ENCODE results near the gene ATG7.
"Not testable (repeated sequence)": the region's sequence is repeated elsewhere in the genome, so short reads cannot be mapped to it uniquely, and the experiment has no call there.

ATG7 gene

GRCh38 chr3:11568503-11569155, 296.4 kb downstream of the ATG7 start:
- DNase-seq (ENCODE audit: low spot score) = no peak

DNA sequence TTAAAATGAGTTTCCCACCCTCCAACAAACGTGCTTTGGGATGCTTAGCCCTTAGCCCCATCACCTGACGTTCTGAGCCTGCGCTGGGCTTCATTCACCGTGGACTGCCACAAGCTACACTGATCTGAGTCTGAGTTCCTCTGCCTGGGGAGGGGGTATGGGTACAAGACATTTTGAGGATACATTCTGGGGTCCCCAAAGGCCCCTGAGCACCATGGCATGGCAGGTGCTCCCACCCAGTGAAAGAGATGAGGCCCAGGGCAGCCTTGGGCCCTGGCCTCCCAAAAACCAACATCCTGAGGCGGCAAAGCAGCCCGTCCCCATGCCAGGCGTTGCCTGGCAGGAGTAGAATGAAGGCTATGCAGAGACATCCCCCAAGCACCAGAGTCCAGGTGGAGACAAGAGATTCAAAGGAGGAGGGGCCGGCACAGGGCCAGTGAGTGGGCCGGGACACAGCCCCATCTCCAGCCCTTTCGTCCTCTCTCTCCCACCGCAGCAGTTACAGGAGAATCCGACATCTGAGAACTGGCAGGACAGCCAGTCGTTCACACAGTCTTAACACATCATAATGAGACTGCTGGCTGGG, 297.1 kb downstream of the ATG7 start:
- no peak for DNase-seq (ENCODE audit: low spot score)

DNA sequence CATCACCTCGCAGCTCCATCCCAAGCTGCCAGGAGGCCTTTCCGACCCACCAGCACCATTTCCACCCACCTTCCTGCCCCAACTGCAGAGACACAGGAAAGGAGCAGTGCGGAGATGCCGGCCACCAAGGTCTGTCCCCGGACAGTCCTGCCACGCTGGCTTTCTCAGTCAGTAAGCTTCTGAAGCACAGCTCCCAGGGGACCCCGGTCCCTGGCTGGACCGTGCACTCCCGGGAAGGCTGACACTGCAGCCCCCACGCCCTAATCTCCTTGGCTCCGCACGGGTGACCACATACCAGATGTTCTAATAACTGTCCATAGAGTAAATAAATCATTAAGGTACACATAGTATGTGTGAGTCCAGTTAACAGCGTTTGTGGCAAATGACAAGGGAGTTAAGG, 298.1 kb downstream of the ATG7 start:
- no peak for DNase-seq (ENCODE audit: low spot score)

GRCh38 chr3:11570789-11571495, 298.7 kb downstream of the ATG7 start:
- no peak for DNase-seq (ENCODE audit: low spot score)

- not testable (repeated sequence) for DNase-seq (ENCODE audit: low spot score)
These were observed 300.5 kb downstream of the ATG7 start for GRCh38 chr3:11572660-11573059.

DNA sequence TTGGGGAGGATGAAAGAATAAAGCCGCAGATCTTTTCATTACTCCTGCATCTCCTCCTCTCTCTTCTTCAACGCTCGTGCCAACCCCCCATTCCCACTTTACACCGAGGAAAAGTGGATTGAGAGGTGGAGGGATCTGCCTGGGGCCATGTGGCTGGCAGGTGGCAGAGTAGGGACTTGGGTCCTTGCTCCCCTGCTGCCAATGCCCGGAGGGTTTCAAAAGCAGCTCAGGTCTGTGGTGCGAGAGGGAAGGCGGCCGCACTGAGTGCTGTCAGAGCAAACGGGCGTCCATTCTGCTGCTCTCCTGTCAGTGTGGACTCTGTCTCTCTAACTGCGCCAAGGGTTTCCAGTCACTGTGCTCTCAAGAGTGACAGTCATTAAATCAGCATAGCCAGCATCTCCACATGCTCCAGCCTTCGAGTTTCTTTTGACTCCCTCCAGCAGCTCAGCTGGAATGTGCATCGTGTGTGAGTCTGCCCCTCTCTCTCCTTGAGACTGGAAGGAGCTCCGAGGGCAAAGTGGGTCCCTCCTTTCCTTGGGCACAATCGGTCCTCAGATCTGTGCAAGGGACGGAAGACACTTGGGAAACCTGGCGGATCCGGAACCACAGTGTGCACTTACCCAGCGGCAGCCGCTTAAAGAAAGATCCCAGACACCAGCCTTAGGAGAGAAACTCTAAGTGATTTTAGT, 302.9 kb downstream of the ATG7 start:
- no peak for DNase-seq (ENCODE audit: low spot score)

- DNase-seq (ENCODE audit: low spot score) = no peak
These were observed 303.5 kb downstream of the ATG7 start for GRCh38 chr3:11575677-11576076.

DNA sequence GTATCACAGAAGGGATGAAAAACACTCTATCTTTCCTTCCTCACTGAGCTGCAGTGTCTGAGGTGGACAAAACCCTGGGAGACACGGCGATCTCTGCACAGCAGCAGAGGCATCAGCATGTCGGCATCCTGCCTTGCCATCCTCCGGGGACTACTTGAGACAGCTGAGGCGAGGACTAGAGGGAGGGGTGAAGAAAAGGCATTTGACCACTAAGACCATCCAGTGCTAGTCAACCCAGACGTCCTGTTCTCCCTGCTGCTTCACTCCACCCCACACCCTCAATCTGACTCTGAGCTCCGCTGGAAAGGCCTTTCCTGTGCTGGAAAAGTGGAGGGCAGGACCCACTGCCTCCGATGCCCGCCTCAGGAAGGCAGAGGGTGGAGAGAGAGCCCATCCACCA, 304.3 kb downstream of the ATG7 start:
- DNase-seq (ENCODE audit: low spot score) = no peak

GRCh38 chr3:11578169-11578568, 306.0 kb downstream of the ATG7 start:
- DNase-seq (ENCODE audit: low spot score) = no peak

GRCh38 chr3:11580645-11581044, 308.4 kb downstream of the ATG7 start:
- DNase-seq (ENCODE audit: low spot score) = no peak

DNA sequence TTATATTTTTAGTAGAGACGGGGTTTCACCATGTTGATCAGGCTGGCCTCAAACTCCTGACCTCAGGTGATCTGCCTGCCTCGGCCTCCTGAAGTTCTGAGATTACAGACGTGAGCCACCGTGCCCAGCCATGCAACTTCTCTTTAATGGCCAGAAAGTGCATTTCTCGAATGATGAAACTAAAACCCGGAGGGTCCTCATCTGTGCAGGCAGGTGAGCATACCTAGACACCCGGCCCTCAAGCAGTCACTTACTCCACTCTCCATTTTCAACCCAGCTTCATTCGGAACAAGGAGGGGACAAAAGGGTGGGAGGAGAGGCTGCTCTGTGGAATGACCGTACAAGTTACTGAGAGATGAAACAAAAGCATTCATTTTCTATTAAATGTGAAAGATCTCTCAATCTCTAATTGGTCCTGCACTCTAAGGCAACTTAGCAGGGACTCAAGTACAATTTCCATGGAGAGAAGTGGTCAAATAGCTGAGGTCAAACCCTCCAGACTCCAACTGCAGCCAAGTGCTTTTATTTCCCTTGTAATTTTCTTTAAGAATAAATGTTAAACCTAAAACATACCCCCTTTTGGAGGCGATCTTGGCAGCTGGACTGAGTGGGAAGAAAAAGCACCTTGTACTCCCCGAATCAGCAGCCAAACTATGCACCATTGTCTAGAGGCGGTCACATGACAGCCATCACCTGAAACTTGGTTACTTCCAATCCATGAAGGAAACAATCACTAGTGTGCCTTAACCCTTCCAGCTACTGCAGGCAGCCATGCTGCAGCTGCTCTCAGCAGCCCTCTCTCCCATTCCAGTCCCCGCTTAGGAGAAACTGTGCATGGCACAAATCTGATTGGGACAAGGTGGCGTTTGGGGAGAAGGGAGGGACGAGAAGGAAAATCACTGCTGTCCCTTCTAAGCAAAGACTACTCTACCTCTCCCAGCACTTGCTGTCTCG, 309.3 kb downstream of the ATG7 start:
- DNase-seq (ENCODE audit: low spot score) = no peak

DNA sequence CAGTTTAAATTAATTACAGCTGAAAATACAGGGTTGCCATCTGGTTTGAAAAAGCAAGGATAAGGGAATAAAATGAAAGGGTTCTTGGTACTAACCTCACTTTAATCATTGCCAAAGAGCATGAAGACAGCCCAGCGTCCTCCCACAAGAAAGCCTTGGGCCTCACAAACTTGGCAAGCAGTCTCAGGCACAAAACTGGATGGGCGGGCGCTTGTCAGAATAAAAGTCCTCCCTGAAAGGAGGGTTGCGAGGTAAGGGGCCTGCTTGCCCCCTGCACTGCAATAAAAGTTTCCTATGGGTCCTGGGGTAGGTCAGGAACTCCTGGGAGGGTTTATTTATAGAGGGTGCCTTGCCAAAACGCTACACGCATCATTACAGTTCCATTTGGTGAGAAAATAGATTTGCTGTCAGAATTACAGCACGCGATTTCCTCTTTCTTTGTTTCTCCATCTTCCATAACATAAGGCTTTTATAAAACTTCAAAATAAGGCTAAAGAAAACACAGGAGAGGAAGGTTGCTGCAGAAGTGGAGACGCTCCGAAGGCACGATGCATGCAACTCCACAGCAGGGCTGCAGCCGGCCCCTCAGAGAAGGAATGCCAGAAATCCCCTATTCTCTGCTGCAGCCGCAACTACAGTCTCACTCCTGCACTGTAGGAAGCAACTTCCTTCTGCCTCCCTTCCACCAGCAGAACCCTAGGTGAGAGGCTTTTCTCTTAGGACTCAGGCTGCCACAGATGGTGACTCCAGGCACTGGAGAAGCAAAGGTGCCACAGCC, 310.2 kb downstream of the ATG7 start:
- no peak for DNase-seq (ENCODE audit: low spot score)

DNA sequence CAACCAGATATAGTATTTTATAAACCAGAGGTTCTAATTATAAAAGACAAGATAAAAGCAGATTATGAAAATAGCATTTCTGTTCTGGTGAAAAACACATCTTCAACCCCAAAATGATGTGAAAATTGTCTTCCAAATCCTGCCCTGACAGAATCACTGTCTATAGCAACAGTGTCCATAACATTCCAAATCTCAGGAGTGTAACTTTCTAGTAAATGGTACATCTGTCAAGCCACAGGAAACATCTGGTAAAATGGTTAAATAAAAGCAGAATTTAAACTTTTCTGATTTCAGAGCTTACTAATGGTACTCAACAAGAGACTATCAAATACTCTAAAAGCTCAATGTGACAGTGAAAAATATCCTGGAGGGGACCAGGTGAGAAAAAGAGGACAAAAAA, 311.0 kb downstream of the ATG7 start:
- DNase-seq (ENCODE audit: low spot score) = no peak

DNA sequence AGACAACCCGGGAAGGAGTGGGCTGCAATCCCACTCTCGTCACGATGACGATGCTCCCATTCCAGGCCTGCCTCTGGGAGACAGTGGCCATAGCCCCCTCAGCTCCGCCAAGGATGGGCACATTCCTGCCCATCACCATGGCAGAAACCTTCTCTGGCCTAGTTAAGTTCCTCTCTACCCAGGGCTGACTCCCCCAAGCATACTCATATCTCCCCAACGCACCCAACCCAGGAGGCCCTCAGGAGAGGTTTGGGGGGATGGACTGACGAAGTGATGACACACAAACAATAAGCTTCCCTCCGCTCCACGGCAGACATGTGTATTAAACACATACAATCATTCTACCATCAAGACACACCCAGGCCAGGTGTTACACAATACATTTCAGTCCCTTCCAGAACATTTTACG, 311.4 kb downstream of the ATG7 start:
- DNase-seq (ENCODE audit: low spot score) = no peak

- DNase-seq (ENCODE audit: low spot score) = no peak
These were observed 312.4 kb downstream of the ATG7 start for GRCh38 chr3:11584570-11584969.

DNA sequence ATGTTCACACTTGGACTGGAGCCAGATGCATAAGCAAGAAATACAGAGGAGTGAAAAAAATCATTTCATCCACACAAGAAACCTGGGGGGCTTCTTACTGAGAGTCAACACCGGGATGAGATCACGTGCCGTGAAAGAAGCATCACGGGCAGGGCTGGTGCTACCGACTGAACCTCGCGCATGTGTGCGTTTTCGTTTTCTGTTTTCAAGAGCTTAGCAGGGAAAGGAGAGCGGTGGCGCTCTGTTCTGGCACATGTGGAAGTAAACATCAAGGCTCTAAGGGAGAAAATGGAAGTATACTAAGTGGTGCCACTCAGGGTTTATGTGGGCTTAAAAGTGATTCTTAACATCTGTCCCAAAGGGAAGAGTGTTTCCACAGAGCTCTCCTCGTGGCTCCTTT, 315.6 kb downstream of the ATG7 start:
- DNase-seq (ENCODE audit: low spot score) = no peak

DNA sequence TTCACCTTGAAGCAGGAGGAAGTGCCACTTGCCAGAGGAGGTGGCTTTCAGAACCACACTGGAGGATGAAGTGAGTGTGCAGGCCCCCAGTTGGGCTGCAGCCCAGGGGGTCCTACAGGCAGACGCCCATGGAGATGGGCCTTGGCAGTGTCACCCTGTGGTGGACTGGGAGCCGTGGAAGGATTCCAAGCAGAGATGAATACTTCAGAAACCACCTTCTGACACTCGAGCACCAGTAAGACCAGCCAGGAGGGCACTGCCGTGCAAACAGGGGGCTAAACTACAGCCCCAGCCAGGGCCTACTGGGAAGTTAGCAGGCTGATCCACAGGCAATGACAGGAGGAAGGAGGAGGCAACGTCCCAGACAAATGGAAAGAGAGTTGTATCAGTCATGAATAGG, 316.1 kb downstream of the ATG7 start:
- DNase-seq (ENCODE audit: low spot score) = no peak

DNA sequence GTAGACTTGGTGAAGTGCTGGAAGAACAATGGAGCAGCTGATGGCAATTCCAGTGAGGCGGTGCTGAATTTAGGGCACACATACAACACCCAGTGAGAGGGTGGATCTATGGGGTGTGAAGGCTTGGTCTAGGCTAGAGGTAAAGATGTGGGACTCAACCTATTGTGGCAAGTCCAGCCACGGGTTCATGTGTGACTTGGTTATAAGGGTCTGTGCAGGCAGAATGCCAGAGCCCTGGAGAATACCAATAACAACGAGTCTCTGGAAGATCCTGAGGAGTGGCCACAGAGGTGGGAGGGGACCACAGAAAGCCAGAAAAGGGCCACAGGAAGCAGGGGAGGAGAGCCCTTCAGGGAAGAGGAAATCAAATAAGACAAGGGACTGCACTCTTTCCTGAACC, 316.6 kb downstream of the ATG7 start:
- no peak for DNase-seq (ENCODE audit: low spot score)

GRCh38 chr3:11589706-11590105, 317.5 kb downstream of the ATG7 start:
- no peak for DNase-seq (ENCODE audit: low spot score)

DNA sequence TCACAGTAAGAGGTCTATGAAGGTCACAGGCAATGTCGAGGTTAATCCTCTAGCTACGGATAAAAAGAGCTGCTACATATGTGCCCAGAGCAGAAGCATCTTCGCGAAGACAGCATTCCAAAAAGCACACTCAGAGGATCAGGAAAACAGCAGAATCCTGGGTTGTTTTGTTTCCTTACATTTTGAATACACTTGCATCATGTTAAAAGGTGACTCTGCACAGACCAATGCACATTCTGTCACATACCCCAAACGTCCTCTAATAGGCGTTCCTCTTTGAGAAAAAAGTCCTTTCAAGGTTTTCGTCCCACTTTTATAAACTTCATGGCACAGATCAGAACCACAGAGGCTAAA, 318.8 kb downstream of the ATG7 start:
- DNase-seq (ENCODE audit: low spot score) = no peak

Measured in CD4-positive, alpha-beta T cell treated with Interleukin-6 at 100 ng/mL for 8 hours (primary cell).